Ishikawa (cell line): ENCODE data around the gene HTT.

Experiments used
- CEBPB ChIP-seq: IDR thresholded peaks from 2 replicates; pipeline ENCODE4 v1.6.1; 2012
- CREB1 ChIP-seq: IDR thresholded peaks from 2 replicates; pipeline ENCODE4 v1.6.1; 2012; ENCODE audit warnings: low read depth
- EGR1 ChIP-seq: IDR thresholded peaks from 2 replicates; pipeline ENCODE4 v1.6.1; 2012
- EP300 ChIP-seq: IDR thresholded peaks from 2 replicates; pipeline ENCODE4 v1.6.1; 2012; ENCODE audit warnings: borderline replicate concordance
- FOXM1 ChIP-seq: IDR thresholded peaks from 2 replicates; pipeline ENCODE4 v1.6.1; 2012; ENCODE audit warnings: low read depth, borderline replicate concordance
- NFIC ChIP-seq: IDR thresholded peaks from 2 replicates; pipeline ENCODE4 v1.6.1; 2012
- RAD21 ChIP-seq: IDR thresholded peaks from 2 replicates; pipeline ENCODE4 v1.6.1; 2012; ENCODE audit warnings: low read depth
- TAF1 ChIP-seq: IDR thresholded peaks from 2 replicates; pipeline ENCODE4 v1.6.1; 2012; ENCODE audit warnings: low read depth, mild to moderate bottlenecking
- TCF12 ChIP-seq: IDR thresholded peaks from 2 replicates; pipeline ENCODE4 v1.6.1; 2012; ENCODE audit warnings: low read depth
- TEAD4 ChIP-seq: IDR thresholded peaks from 2 replicates; pipeline ENCODE4 v1.6.1; 2012
- YY1 ChIP-seq: IDR thresholded peaks from 2 replicates; pipeline ENCODE4 v1.6.1; 2012; ENCODE audit warnings: low read depth
- ZBTB7A ChIP-seq: IDR thresholded peaks from 2 replicates; pipeline ENCODE4 v1.6.1; 2012; ENCODE audit warnings: low read depth
- TF ChIP-seq, protein P1 (sequence below): IDR thresholded peaks from 2 replicates; pipeline ENCODE4 v1.6.1; 2012
- TF ChIP-seq, protein P2 (sequence below): IDR thresholded peaks from 2 replicates; pipeline ENCODE4 v1.6.1; 2012
- TF ChIP-seq, protein P3 (sequence below): IDR thresholded peaks from 2 replicates; pipeline ENCODE4 v1.6.1; 2012; ENCODE audit warnings: low read depth, mild to moderate bottlenecking

The HTT gene

DNA sequence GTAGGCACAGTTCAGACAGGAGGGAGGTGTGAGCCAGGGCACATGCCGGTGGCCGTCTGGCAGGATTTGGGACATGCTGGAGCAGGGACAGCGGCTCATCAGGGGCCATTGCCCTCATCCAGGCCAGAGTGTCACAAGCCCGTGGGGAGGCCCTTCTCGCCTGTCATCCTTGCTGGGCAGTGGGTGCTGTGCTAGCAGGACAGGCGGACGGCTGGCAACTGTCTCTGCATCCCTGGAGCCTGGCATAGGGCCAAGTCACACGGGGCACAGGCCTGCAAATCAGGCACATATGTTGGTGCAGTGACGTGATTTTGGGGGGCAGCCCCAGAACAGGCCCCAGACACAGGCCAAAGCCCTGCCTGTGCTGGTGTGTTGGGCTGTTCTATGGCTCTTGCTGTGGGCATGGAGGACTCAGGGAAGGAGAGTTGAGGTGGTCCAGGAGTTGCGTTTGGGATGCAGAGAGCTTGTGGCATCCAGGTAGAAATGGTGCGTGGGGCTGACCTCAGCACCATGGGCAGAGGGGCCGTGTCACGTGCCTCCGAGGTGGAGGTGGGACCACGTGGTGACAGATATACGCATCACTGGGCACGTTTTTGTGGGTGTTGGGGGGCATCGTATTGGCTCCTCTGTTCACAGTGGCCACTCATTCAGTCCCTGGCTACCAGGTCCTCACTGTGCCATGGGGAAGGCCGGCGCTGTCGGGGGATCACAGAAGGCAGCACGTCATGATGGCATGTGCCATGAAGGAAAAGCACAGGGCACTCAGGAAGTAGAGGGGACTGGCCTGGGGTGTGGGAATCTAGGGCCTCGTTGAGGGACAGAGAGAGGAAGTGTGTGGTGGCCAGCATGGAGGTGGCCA lies 159.9 kb downstream of the HTT start:
- TF ChIP-seq NFIC, result peak; percentile 20; the same call in 1 of the 2 replicates
- no peak for TF ChIP-seq CEBPB

DNA sequence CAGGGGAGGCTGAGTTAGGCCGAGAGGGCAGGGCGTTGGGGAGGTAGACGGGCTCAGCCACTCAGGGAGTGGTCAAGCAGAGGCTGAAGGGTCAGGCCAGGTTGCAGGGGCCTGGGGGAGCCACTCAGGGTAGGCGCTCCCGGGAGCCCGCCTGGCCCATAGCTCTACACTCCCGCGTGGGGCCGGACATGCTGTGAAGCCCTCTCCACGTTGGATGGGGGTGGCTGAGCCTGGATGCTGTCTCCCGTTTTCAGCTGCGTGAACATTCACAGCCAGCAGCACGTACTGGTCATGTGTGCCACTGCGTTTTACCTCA lies 160.5 kb downstream of the HTT start:
- TF ChIP-seq TAF1 (no peak), CEBPB (no peak), TCF12 (no peak), ZBTB7A (no peak), CREB1 (no peak), NFIC (no peak), YY1 (no peak), EP300 (no peak), TEAD4 (no peak), RAD21 (no peak), FOXM1 (no peak), EGR1 (no peak)
- TF ChIP-seq, protein P1, sequence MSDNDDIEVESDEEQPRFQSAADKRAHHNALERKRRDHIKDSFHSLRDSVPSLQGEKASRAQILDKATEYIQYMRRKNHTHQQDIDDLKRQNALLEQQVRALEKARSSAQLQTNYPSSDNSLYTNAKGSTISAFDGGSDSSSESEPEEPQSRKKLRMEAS, result no peak
- TF ChIP-seq, protein P2, sequence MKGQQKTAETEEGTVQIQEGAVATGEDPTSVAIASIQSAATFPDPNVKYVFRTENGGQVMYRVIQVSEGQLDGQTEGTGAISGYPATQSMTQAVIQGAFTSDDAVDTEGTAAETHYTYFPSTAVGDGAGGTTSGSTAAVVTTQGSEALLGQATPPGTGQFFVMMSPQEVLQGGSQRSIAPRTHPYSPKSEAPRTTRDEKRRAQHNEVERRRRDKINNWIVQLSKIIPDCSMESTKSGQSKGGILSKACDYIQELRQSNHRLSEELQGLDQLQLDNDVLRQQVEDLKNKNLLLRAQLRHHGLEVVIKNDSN, result no peak
- TF ChIP-seq, protein P3, sequence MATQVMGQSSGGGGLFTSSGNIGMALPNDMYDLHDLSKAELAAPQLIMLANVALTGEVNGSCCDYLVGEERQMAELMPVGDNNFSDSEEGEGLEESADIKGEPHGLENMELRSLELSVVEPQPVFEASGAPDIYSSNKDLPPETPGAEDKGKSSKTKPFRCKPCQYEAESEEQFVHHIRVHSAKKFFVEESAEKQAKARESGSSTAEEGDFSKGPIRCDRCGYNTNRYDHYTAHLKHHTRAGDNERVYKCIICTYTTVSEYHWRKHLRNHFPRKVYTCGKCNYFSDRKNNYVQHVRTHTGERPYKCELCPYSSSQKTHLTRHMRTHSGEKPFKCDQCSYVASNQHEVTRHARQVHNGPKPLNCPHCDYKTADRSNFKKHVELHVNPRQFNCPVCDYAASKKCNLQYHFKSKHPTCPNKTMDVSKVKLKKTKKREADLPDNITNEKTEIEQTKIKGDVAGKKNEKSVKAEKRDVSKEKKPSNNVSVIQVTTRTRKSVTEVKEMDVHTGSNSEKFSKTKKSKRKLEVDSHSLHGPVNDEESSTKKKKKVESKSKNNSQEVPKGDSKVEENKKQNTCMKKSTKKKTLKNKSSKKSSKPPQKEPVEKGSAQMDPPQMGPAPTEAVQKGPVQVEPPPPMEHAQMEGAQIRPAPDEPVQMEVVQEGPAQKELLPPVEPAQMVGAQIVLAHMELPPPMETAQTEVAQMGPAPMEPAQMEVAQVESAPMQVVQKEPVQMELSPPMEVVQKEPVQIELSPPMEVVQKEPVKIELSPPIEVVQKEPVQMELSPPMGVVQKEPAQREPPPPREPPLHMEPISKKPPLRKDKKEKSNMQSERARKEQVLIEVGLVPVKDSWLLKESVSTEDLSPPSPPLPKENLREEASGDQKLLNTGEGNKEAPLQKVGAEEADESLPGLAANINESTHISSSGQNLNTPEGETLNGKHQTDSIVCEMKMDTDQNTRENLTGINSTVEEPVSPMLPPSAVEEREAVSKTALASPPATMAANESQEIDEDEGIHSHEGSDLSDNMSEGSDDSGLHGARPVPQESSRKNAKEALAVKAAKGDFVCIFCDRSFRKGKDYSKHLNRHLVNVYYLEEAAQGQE, result no peak

DNA sequence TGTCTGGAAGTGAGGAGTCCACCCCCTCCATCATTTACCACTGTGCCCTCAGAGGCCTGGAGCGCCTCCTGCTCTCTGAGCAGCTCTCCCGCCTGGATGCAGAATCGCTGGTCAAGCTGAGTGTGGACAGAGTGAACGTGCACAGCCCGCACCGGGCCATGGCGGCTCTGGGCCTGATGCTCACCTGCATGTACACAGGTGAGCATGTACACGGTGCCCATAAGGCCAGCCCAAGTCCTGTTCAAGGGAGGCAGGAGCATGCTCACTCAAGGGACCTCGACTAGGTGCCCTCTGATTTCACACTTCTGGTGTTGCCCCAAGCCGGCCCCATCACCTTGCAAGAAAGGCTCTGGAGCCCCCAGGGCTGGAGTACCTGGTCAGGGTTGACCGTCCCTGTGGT lies 161.1 kb downstream of the HTT start:
- TF ChIP-seq FOXM1 (no peak), CEBPB (no peak)

DNA sequence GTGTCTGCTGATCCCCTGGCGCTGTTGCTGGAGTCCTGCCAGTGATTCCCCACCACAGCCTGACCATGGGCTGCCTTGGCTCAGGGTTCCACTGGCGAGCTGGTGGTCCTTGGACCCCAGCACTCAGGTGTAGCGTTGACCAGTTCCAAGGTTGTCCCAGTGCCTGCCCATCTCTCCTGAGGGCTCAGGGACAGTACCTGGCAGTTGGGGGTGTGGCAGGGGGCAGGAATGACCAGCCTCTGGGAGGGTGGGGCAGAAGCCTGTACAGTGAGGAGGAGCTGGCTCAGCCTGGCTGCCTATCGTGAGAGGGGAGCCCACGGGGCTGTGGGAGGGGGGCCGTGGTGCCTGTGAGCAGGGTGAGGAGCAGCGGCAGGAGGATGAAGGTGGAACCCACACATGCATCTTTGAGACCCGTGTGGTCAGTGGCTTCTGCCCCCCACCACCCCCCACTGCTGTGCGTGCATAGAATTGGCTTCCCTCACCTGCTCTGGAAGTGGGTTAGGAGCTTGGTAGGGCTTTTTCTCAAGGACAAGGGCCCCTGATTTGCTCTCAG lies 161.9 kb downstream of the HTT start:
- TF ChIP-seq TCF12, result no peak
- no peak for TF ChIP-seq FOXM1
- no peak for TF ChIP-seq TEAD4
- TF ChIP-seq NFIC, result no peak
- no peak for TF ChIP-seq TAF1
- no peak for TF ChIP-seq RAD21
- TF ChIP-seq, protein P1, result no peak
- no peak for TF ChIP-seq EP300
- no peak for TF ChIP-seq YY1
- TF ChIP-seq CEBPB, result no peak
- TF ChIP-seq ZBTB7A, result no peak
- no peak for TF ChIP-seq CREB1
- TF ChIP-seq, protein P2, result no peak
- no peak for TF ChIP-seq EGR1
- TF ChIP-seq, protein P3, result no peak

DNA sequence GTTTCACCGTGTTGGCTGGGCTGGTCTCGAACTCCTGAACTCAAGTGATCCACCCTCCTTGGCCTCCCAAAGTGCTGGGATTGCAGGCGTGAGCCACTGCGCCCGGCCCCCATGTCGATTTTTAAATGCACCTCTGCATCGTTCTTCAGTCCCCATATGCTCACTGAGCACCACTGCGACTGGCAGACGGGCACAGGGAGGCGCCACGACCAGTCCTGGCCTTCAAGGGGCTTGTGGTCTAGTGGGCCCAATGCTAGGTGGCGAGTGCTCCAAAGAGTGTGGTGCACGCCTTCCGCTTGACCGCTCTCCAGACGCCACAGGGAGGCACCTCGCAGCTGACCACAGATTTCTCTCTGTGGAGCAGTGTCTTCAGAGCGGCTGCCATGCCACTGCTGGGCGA lies 162.8 kb downstream of the HTT start:
- TF ChIP-seq, protein P3, result no peak
- no peak for TF ChIP-seq CEBPB
- no peak for TF ChIP-seq TCF12
- TF ChIP-seq FOXM1, result no peak
- TF ChIP-seq NFIC, result no peak
- no peak for TF ChIP-seq CREB1
- TF ChIP-seq, protein P1, result no peak
- no peak for TF ChIP-seq RAD21
- TF ChIP-seq ZBTB7A, result no peak
- TF ChIP-seq, protein P2, result no peak
- TF ChIP-seq EP300, result no peak
- TF ChIP-seq TAF1, result no peak
- no peak for TF ChIP-seq YY1
- TF ChIP-seq TEAD4, result no peak
- TF ChIP-seq EGR1, result no peak
